ENCODE data around the gene KIF17. TPM values are rescaled to one million over a fixed set of nuclear protein-coding genes. Genes with fewer than 3 reads are reported as not detected.

The KIF17 gene
- total RNA-seq, 1 experiment from 2014 or later: 5.1 TPM

DNA sequence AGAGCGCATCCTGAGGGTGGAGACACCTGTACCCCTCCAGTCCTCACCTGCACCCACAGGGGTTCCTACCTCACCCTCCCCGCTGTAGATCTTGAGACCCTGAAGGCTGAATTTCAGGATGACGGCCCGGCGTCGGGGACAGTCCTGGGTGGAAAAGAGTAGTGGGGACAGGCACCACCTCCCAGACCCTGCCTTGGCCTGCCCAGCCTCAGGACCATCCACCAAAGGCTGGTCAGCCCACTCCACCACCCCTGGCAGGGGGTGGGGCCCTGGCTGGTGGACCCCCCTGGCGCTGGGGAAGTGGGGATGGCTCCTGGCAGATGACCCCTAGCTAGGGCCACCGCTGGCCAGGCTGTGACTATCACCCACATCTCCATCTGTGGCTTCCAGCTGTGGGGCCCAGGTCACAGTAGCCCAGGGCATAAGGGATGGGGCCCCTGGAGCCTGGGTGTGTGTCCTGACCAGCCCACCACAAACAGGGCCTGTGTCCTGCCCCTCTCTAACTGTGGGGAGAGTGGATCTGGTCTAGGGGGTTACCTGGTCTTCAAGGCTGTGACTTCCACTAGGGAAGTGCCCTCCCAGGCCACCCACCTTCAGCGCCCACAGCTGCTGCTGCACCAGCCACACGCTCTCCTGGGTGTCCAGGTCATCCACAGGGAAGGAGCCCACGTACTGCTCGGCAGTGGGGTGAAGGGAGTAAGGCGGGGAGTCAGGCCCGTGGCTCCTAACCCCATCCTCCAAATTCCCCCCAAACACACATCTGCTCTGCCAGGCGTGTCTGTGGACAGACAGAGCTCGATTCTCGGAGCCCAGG is 9.3 kb upstream of the KIF17 start:
- WGBS (ENCODE audit: extremely low coverage, insufficient read length, low lambda C conversion rate): no CpG with 5 or more reads among the region's 17 CpGs
- Histone ChIP-seq H3K9me3 (ENCODE audit: control insufficient read depth, low read depth, low read length) (no peaks in the 10 kb centered on the region), H3K27ac (ENCODE audit: insufficient read length, low read depth, low read length) (no peak overlapping the region), H3K79me1 (ENCODE audit: insufficient read depth, low read depth, low read length, poor library complexity, severe bottlenecking) (no peaks in the 10 kb centered on the region), H3K9ac (ENCODE audit: extremely low read depth, insufficient read length, low read length) (no peak overlapping the region), H3K4me1 (ENCODE audit: insufficient read depth, low read length) (peaks cover 4% of the 10 kb centered on the region; the same call in 1 of the 2 replicates), H3K4me2 (ENCODE audit: insufficient read depth, insufficient read length, low read length) (no peak overlapping the region), H2AK5ac (ENCODE audit: insufficient read length, low read length) (no peak overlapping the region), H2BK15ac (ENCODE audit: low read depth, low read length) (no peak overlapping the region), H4K20me1 (ENCODE audit: control insufficient read depth, insufficient read depth, insufficient read length) (no peaks in the 10 kb centered on the region), H2BK20ac (ENCODE audit: low read depth, low read length, poor library complexity, severe bottlenecking) (no peak overlapping the region), H3K56ac (ENCODE audit: insufficient read length, low read depth, low read length) (no peak overlapping the region), H4K8ac (replicated peaks; ENCODE audit: insufficient read length, low read depth, low read length) (no peak overlapping the region), H3K23ac (ENCODE audit: insufficient read length, low read depth, low read length) (no peak overlapping the region), H3K14ac (ENCODE audit: insufficient read depth, low read length) (peak overlapping the region; percentile 70), H4K91ac (ENCODE audit: insufficient read length, low read depth, low read length) (no peak overlapping the region), H2BK12ac (ENCODE audit: insufficient read length, low read depth, low read length) (no peak overlapping the region), H3K23me2 (ENCODE audit: insufficient read length, low read depth, low read length, poor library complexity, severe bottlenecking) (peaks cover 4% of the 10 kb centered on the region), H3K27me3 (ENCODE audit: insufficient read depth, low read length) (peaks cover 8% of the 10 kb centered on the region; the same call in 1 of the 2 replicates), H3K4ac (ENCODE audit: low read depth, low read length) (no peak overlapping the region), H3T11ph (ENCODE audit: low read length) (no peak overlapping the region), H3K18ac (ENCODE audit: insufficient read length, low read depth, low read length) (peak overlapping the region; percentile 27), H3K79me2 (ENCODE audit: insufficient read depth, low read length) (no peaks in the 10 kb centered on the region), H2BK5ac (ENCODE audit: insufficient read length, low read length) (no peak overlapping the region), H4K5ac (ENCODE audit: insufficient read length, low read depth, low read length) (no peak overlapping the region), H2BK120ac (ENCODE audit: low read depth, low read length, poor library complexity, severe bottlenecking) (no peak overlapping the region), H2AFZ (ENCODE audit: low read length) (no peak overlapping the region)
- H3K36me3 Mint-ChIP-seq (ENCODE audit: insufficient read depth in 1 of 3, low read depth in 3 of 3): no peaks in the 10 kb centered on the region
- H3K4me3 Mint-ChIP-seq: no peak overlapping the region; a peak in 1 of 5 replicates
- TF ChIP-seq, protein P1, sequence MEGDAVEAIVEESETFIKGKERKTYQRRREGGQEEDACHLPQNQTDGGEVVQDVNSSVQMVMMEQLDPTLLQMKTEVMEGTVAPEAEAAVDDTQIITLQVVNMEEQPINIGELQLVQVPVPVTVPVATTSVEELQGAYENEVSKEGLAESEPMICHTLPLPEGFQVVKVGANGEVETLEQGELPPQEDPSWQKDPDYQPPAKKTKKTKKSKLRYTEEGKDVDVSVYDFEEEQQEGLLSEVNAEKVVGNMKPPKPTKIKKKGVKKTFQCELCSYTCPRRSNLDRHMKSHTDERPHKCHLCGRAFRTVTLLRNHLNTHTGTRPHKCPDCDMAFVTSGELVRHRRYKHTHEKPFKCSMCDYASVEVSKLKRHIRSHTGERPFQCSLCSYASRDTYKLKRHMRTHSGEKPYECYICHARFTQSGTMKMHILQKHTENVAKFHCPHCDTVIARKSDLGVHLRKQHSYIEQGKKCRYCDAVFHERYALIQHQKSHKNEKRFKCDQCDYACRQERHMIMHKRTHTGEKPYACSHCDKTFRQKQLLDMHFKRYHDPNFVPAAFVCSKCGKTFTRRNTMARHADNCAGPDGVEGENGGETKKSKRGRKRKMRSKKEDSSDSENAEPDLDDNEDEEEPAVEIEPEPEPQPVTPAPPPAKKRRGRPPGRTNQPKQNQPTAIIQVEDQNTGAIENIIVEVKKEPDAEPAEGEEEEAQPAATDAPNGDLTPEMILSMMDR (conservative IDR thresholded peaks at IDR 0.05): no peak
- DNase-seq: no peak
- H3K27me3 Mint-ChIP-seq (ENCODE audit: low read depth): peaks cover 36% of the 10 kb centered on the region
- H3K9me3 Mint-ChIP-seq: no peaks in the 10 kb centered on the region; a peak in 1 of 5 replicates
- H3K4me1 Mint-ChIP-seq: peaks cover 23 to 37% of the 10 kb centered on the region in 2 experiments
- peak overlapping the region in 1 of 3 experiments; percentile 55; a peak in 2 of 7 replicates for H3K27ac Mint-ChIP-seq

All from H9 (cell line).